GM21423 (cell line): ENCODE data around the gene SYNE2.
"Not testable (repeated sequence)": the region's sequence is repeated elsewhere in the genome, so short reads cannot be mapped to it uniquely, and the experiment has no call there.

Experiments used
- ATAC-seq: cut with Tn5 transposase; IDR thresholded peaks from one replicate; pipeline ENCODE4 v1.9.1; 2021; ENCODE audit warnings: mild to moderate bottlenecking, moderate library complexity; ENCODE audit not compliant: unreplicated experiment

Gene SYNE2

DNA sequence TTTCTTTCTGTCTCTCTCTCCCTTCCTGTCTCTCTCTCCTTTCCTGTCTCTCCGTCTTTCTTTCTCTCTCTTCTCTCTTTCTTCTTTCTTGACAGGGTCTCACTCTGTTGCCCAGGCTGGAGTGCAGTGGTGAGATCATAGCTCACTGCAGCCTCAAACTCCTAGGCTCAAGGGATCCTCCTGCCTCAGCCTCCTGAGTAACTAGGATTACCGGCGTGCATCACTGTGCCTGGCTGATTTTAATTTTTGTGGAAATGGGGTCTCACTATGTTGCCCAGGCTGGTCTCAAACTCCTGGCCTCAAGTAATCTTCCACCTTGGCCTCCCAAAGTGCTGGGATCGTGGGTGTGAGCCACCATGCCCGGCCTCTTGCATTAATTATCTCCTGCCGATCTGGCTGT, 358.1 kb downstream of the SYNE2 start:
- not testable (repeated sequence) for ATAC-seq

DNA sequence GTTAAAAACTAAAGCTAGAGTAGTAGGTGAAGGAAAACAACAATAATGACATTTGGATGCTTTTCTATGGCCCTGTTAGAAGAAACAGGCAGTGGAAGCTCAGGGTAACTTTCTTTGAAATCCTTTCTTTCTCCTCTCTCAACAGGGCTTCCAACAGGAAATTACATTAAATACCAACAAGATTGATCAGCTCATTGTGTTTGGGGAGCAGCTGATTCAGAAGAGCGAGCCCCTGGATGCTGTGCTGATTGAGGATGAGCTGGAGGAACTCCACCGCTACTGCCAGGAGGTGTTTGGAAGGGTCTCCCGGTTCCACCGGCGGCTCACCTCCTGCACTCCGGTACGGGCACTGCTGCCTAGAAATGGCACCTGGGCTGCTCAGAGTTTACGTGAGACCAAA, 359.9 kb downstream of the SYNE2 start:
- no peak for ATAC-seq

DNA sequence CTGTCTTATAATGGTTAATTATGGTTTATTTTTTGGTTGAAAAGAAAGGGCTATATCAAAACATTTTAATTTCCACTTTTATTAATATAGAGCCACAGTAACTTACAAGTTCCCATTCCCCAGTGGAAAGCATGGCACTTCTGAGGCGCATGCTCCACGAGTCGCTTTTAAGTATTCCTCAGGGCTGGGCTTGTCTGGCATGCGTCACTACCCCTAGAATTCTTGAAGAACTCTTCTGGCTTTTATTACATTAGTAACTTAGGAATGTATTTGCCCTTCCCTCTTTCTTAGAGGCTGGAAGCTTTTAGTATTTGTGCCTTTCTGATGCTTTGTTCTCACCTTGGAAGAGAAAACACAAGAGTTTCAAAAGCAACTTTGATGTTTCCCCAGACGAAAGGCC, 360.3 kb downstream of the SYNE2 start:
- no peak for ATAC-seq

DNA sequence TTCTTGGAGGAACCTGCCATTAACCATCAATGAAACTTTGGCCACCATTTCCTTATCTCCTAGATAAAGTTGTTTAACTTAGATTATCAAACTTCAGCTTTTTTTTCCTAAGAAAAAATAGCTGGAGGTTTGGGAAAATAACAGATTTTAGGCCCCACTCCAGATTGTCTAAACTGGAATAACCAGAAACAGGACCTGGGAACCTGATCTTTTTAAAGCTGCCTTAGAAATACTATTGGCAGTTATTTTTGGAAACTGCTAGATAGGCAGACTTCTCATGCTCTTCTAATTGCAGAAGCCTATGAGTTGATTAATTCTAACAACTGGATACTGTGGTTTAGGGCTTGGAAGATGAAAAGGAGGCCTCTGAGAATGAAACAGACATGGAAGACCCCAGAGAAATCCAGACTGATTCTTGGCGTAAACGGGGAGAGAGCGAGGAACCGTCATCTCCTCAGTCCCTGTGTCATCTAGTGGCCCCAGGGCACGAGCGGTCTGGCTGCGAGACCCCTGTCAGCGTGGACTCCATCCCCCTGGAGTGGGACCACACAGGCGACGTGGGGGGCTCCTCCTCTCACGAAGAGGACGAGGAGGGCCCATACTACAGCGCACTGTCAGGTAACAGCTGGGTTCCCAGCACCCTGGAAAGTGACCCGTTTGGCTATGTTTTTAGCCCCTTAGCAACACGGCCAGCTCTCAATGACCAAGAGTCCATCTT, 361.2 kb downstream of the SYNE2 start:
- ATAC-seq: no peak

DNA sequence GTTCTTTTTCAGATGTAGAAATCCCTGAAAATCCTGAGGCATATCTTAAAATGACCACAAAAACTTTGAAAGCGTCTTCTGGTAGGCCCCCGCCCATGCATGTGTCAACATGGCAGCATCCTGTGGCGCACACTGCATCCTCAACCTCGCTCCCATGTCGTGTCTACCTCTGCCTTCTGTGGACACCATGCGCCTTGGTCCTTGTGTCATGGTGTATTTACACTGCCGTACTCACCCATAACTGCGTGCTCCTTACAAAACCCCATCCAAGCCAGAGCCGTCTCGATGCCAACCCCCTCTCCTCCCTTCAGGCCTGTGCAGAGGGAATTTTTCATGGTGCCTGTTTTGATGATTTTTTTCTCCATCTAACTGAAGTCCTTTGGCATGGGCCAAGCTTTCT, 362.5 kb downstream of the SYNE2 start:
- no peak for ATAC-seq

DNA sequence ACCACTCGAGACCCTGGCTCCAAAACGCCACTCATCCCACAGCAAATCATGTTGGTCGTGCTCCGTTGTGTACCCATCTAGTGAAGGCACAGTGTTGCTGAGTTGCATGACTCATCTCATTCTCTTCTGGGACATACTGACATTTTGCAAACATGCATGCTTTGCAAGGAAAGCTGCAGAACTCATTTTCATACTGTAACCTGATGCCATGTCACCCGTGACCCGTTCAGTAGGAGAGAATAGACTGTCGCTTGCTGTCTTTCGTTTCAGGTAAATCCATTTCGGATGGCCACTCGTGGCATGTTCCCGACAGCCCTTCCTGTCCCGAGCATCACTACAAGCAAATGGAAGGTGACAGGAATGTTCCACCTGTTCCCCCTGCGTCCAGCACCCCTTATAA, 363.2 kb downstream of the SYNE2 start:
- no peak for ATAC-seq

DNA sequence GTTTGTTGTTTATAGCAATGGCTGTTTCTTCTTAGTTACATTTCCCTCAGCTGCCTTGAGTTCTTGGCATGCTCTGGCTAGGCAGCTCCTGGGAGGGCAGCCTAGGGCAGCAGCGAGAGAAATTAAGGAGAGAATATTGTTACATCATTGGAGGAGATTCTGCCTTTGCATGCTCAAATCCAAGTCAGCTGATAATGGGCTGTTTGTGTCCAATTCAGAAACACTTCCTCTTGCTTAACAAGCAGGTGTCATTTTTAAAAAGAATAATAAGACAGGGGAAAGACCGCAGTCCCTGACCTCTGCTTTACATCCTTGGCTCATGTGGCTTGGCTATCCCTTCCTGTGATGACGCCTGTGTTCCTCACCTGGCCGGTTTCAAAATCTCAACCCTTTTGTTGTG, 364.5 kb downstream of the SYNE2 start:
- ATAC-seq: peak; percentile 54

DNA sequence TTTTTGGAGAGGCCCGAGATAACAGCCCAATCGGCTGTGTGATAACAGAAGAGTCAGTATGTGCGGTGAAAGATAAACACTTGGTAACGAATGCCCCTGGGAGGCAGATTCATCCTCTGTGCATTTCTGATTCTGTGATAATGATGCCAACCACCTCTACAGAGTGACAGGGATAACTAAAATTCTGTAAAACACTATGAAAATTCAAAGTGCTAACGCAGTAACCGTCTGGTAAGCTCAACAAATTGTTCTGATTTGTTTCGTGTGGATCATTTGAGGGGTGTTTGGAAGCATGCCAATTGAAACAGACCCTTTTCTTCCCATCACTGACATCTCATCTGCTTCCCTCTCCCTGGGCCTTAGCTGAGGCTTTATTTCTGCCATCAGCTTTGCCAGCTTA, 365.0 kb downstream of the SYNE2 start:
- no peak for ATAC-seq

DNA sequence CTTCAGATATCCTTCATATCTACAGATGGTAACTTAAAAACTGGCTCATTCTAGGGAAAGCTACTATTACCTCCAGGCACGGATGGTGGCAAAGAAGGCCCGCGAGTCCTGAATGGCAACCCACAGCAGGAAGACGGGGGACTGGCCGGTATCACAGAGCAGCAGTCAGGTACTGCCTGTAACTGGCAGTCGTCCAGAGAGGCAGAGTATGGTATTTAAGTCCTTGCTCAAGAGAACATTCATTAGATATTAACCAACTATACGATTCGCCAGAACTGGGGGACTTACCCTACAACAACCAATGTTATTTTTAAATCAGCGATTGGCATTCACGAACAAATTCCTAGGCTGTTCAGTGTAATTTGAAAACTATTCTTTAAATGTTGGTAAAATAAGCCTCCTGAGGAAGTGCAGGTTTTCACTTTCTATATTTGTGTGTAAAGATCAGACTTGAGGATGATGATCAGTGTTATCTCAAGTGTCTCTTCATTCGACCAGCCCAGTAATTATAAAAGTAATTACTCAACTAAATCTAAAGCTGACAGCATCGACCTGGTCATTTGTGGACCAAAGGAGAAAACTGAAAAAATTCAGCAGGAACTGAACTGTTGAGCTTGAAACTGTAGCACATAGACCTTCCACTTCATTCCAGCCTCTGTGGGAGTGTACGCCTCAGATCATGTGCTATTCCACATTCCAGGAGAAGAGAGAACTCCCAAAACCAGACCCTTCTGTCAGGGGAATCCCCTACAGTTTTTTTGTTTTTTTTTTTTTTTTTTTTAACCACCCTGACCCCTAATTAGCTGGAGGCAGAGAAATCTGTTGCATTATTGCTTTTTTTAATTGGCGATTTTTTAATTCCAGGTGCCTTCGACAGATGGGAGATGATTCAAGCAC, 365.8 kb downstream of the SYNE2 start:
- ATAC-seq: peak; percentile 41

DNA sequence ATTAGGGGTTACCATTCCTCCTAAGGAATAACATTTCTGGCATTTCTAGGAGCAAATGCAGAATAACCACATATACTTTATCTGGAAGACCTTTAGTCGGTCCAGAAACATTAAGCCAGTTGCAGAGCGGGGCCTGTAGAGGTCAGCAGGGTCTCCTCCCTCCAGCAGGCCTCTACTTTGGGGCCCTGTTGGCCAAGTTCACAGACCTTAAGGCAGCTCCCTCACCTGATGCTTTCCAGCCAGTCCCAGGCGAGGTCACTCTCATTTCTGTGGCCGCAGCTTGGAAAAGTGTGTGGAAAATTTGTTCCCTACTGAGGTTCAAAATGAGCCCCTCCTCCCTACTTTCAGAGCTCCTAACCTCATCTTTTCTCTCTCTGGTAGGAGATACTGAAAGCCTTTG, 367.3 kb downstream of the SYNE2 start:
- ATAC-seq: no peak

DNA sequence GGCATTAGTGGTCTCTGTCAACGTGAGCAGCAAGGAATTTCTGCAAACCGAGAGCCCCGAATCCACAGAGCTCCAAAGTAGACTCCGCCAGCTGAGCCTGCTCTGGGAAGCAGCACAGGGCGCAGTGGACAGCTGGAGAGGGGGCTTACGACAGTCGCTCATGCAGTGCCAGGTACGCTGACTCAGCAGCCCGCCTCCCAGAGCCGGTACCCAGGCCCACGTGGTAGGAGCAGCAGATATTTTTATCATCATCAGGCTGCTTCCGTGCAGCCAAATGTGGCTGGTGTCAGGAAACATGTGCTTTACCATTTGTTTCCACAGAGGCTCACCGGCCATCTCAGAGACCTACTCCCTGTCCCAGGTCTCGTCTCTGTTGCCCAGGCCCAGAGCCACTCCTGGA, 367.7 kb downstream of the SYNE2 start:
- no peak for ATAC-seq

DNA sequence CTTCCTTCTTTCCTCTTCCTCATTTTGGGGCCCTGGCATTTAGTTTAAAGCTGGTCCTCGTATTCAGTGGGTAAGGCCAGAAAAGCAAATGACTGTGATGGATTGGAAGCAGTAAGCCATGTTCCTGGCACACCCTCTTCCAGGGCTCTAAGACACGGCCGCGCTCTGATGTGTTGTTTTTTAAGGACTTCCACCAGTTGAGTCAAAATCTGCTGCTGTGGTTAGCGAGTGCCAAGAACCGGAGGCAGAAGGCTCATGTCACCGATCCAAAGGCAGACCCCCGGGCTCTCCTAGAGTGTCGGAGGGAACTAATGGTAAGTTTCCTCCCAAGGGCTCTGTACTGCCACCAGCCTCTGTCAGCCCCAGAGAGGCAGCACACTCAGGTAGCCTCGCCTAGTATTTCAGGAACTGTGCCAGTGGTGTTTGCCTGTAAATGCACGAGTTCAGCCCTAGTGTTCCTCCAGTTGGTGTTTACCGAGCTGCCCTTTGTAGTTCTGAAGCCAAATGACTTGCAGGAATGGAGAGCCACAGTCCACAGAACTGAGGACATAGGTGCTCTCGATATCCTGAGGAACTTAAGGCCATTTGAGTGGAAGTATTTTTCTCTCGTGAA, 368.7 kb downstream of the SYNE2 start:
- ATAC-seq: no peak

DNA sequence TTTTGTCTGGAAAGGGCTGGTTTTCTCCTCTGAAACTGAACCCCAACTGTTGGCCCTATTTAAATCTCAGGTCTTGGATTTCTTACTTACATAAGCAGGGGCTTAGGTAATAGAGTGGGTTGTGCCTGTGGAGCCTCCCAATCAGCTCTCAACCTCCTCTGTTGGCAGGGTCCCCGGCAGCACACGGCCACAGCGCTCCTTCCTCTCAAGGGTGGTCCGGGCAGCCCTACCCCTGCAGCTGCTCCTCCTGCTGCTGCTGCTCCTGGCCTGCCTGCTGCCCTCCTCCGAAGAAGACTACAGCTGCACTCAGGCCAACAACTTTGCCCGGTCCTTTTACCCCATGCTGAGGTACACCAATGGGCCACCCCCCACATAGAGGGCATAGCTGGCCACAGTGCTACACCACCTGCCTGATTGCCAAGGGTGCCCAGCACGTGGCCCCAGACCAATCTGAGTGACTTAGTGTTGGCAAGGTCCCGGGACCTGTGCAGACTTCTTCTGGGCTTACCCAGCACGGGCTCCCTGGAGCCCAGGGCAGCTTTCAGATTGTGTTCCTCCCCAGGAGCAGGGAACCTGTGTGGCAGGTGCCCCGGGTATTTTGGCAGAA, 372.4 kb downstream of the SYNE2 start:
- ATAC-seq: no peak

DNA sequence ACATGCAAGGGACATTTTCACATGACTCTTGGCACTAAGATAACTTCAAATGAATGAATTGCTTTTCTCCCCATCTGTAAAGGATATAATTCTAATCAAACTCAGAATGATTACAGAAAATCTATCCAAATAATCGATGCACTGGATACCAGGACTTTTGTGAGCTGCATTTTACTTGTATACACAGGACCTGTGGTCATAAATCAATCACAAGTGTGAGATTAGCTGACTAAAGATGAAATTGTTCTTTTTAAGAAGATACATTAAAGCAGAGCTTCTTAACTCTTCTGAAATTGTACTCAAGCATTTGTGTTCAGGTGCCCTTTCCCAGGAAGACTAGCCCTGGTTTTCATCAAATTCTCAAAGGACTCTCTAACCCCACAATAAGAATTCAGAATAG, 375.1 kb downstream of the SYNE2 start:
- no peak for ATAC-seq

DNA sequence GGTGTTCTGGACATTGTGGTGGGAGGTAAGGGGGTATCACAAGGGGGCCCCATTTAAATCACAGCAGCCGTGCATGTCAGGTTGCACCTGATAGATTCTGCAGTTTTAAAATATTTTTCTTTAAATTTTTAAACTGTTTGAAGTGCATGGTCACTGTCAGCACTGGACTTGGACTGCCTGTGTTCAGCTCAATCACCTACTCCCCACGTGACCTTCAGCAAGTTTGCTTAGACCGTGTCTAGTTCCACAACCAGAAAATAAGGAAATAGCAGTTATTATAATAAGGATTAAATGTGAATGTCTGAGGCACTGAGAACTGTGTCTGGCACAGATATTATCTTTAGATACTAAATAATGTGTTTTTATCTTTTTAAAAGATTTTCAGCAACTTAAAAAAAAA, 376.7 kb downstream of the SYNE2 start:
- no peak for ATAC-seq

DNA sequence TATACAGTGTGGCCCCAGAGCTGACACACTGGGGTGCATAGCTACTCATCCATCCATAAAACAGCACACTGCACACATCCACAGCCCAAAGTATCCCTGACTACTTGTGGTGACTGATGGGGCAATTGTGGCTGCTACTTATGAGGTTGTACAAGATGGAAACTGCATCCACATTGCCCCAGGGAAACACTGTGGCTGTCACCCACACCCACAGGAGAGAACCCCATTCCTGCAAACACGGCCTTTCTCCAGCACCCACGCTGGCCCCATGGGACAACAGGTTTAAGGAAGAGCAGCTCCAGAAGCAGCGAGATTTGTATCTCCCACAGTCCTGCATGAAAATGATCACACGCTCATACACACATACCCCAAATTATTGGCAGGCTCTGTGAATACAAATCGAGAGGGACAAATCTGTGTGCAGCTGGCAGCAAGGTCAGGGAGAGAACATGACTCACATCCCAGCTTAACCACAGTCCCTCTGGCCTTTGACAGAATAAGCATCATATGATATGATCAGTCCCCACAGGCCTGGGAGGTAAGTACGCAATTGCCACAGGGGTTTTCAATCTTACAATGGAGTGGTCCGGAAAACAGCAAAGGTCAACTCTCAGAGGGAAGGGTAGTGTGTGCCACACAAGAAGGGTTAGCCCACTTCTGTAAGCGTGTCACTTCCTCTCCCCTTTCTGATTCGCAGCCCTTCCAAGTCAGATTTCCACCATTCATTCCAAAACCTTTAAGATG, 379.5 kb downstream of the SYNE2 start:
- peak; percentile 52 for ATAC-seq

DNA sequence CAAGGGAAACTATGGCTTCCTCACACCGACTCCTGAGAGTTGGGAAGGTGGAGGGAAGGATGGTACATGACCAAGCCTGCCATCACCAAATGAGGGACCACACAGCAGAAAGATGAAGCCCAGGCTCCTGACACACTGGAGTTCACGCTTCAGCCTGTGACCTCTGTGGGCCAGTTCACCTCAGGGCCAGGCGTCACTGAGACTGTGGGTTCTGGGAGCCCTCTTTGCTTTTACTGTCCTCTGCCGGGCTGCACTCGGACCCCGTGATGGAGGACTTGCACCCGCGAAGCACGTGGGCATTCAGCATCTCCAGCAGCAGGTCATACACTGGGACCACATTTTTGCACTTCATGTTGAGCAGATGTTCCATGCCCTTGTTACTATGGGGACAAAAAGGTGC, 380.1 kb downstream of the SYNE2 start:
- ATAC-seq: no peak

DNA sequence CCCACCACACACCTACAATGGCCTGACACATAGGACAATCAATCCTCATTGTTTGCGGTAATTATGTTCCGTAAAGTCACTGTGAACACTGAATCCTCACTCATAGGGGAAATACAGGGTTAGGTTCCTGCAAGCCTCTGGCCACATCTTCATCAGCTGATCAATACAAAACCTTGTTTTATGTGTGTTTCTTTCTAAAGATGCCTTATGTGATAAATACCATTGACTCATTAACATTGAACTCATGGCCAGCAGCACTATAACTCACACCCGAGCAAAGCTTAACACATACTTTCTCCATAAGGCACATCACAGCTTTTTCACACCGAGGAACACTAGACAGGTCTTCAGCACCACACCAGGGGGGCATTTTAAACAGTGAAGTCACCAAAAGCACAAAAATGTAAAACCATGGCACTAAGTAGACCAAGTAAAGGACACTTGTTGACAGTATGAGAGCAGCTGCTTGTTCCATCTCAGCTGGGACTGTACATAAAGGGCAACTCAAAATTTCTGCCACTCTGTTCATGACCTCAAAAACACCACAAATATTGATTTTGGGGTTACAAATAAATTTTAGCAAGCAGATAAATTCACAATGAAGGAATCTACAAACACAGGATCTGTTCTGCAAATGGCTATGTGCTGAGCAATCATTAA, 380.9 kb downstream of the SYNE2 start:
- no peak for ATAC-seq

DNA sequence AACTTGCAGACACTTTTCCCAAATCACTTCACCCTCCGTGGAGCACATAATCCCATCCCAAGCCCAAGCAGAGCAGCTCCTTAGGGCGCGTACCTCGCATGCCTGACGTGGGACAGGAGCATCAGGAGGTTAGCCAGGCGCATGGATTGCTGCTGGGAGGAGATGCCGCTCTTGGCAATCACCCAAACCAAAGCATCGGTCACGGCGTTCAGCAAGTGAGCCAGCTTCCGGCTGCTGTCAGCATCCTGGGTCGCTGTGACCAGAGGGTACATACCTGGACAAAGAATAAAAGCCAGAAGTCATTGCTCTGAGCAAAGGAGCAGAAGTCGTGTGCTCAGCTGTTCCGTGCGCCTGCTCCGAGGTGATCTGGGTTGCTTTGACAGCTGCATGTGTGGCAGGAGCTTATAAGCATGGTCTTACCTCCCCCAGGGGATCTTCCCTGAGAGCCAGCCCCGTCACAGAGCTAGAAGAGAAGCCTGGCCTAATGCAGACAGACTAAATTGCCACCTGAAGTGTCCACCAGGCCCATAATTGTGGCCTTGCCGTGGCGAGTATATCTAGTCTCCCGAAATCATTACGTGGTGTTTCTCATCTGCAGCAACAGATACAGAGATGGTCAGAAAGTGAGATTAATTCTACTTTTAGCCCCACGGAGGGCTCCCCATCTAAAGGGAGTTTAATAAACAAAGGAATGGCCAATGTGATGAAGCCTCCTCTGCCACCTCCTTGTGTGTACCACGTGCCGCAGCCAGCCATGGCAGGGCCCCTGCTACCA, 382.3 kb downstream of the SYNE2 start:
- ATAC-seq: no peak
